ENCODE data around the gene PPFIBP1.

DNA sequence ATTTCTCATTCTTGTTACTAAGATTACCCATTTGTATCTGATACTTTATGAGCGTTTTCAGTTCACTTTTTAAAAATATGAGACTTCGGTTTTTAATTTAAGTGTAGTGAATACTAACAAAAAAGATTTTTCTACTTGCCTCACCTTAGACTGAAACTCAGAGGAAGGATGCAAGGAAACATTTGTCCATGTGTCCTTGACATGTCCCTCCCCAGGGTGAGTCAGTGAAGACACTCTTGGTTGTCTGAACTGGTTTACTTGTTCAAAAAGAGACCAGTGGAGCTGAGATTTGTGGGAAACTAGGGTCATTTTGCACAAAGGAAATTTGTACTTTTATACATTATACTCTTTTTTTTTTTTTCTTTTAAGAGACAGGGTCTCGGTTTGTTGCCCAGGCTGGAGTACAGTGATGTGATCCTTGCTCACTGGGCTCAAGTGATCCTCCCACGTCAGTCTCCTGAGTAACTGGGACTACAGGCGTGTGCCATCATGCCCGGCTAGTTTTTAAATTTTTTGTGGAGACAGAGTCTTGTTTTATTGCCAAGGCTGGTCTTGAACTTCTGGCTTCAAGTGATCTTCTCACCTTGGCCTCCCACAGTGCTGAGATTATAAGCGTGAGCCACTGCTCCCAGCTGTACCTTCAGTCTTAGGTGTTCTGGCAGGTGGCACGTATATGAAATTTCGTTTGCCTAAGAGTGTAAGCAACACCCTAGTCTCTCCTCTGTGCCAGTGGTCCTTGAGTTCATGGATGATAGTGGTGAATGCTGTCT lies 56.7 kb downstream of the PPFIBP1 start:
- TF ChIP-seq POLR2A (IDR thresholded peaks at IDR 0.05) (no peak), POLR2AphosphoS5 (IDR thresholded peaks at IDR 0.05) (no peak)
- TF ChIP-seq, protein P1, sequence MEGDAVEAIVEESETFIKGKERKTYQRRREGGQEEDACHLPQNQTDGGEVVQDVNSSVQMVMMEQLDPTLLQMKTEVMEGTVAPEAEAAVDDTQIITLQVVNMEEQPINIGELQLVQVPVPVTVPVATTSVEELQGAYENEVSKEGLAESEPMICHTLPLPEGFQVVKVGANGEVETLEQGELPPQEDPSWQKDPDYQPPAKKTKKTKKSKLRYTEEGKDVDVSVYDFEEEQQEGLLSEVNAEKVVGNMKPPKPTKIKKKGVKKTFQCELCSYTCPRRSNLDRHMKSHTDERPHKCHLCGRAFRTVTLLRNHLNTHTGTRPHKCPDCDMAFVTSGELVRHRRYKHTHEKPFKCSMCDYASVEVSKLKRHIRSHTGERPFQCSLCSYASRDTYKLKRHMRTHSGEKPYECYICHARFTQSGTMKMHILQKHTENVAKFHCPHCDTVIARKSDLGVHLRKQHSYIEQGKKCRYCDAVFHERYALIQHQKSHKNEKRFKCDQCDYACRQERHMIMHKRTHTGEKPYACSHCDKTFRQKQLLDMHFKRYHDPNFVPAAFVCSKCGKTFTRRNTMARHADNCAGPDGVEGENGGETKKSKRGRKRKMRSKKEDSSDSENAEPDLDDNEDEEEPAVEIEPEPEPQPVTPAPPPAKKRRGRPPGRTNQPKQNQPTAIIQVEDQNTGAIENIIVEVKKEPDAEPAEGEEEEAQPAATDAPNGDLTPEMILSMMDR (IDR thresholded peaks at IDR 0.05), result no peak

All from prostate gland (tissue), 2 donors.